Measurements from ENCODE around the gene SPRR3.
"Not testable (repeated sequence)": the region's sequence is repeated elsewhere in the genome, so short reads cannot be mapped to it uniquely, and the experiment has no call there.

Gene SPRR3

GRCh38 chr1:152981146-152981871 lies 20.2 kb upstream of the SPRR3 start:
- no peak for DNase-seq (ENCODE audit: low read depth, low spot score)
- H3K4me3 ChIP-seq (ENCODE audit: low read length) = no peak overlapping the region

GRCh38 chr1:152982076-152982475 lies 19.5 kb upstream of the SPRR3 start:
- no peak overlapping the region for H3K4me3 ChIP-seq (ENCODE audit: low read length)
- no peak for DNase-seq (ENCODE audit: low read depth, low spot score)

- no peak overlapping the region for H3K4me3 ChIP-seq (ENCODE audit: low read length)
- no peak for DNase-seq (ENCODE audit: low read depth, low spot score)
These were observed 18.3 kb upstream of the SPRR3 start for GRCh38 chr1:152983234-152983633.

- H3K4me3 ChIP-seq (ENCODE audit: low read length) = no peak within 1 kb of the TSS
- DNase-seq (ENCODE audit: low read depth, low spot score) = no peak
These were observed 17.8 kb upstream of the SPRR3 start, which contains the start of gene SPRR1A for GRCh38 chr1:152983743-152984142. Gene SPRR1A, plus strand, starts transcription at chr1:152984081. Its CDS starts 1,150 bp downstream, at chr1:152985231.

- no peak for DNase-seq (ENCODE audit: low read depth, low spot score)
- H3K4me3 ChIP-seq (ENCODE audit: low read length) = no peak overlapping the region
These were observed 15.0 kb upstream of the SPRR3 start for GRCh38 chr1:152986578-152986977.

GRCh38 chr1:152993186-152993585 lies 8.4 kb upstream of the SPRR3 start:
- no peak overlapping the region for H3K4me3 ChIP-seq (ENCODE audit: low read length)
- no peak for DNase-seq (ENCODE audit: low read depth, low spot score)

- no peak overlapping the region for H3K4me3 ChIP-seq (ENCODE audit: low read length)
- no peak for DNase-seq (ENCODE audit: low read depth, low spot score)
These were observed 5.7 kb upstream of the SPRR3 start for GRCh38 chr1:152995842-152996241.

GRCh38 chr1:152996633-152997400 lies 4.7 kb upstream of the SPRR3 start:
- DNase-seq (ENCODE audit: low read depth, low spot score) = no peak

GRCh38 chr1:152997901-152998300 lies 3.6 kb upstream of the SPRR3 start:
- no peak for DNase-seq (ENCODE audit: low read depth, low spot score)
- H3K4me3 ChIP-seq (ENCODE audit: low read length) = no peak overlapping the region

More at GRCh38 chr1:152996633-152997400, 4.7 kb upstream of the SPRR3 start:
- H3K4me3 ChIP-seq (ENCODE audit: low read length) = no peak overlapping the region

- no peak overlapping the region for H3K4me3 ChIP-seq (ENCODE audit: low read length)
- DNase-seq (ENCODE audit: low read depth, low spot score) = no peak
These were observed 3.1 kb upstream of the SPRR3 start for GRCh38 chr1:152998476-152998875.

GRCh38 chr1:152999818-153000217 lies 1.7 kb upstream of the SPRR3 start:
- no peak overlapping the region for H3K4me3 ChIP-seq (ENCODE audit: low read length)
- no peak for DNase-seq (ENCODE audit: low read depth, low spot score)

- DNase-seq (ENCODE audit: low read depth, low spot score) = no peak
These were observed 1.3 kb upstream of the SPRR3 start for GRCh38 chr1:153000294-153000693.

GRCh38 chr1:153011235-153011758 lies 9.7 kb downstream of the SPRR3 start:
- not testable (repeated sequence) for H3K4me3 ChIP-seq (ENCODE audit: low read length); DNase-seq (ENCODE audit: low read depth, low spot score)

More at GRCh38 chr1:153000294-153000693, 1.3 kb upstream of the SPRR3 start:
- H3K4me3 ChIP-seq (ENCODE audit: low read length) = no peak overlapping the region

- H3K4me3 ChIP-seq (ENCODE audit: low read length); DNase-seq (ENCODE audit: low read depth, low spot score): not testable (repeated sequence)
These were observed 20.3 kb downstream of the SPRR3 start for GRCh38 chr1:153021829-153022228.

GRCh38 chr1:153022340-153022739 lies 20.8 kb downstream of the SPRR3 start:
- DNase-seq (ENCODE audit: low read depth, low spot score) = not testable (repeated sequence)

GRCh38 chr1:153023109-153023508 lies 21.6 kb downstream of the SPRR3 start:
- no peak overlapping the region for H3K4me3 ChIP-seq (ENCODE audit: low read length)
- DNase-seq (ENCODE audit: low read depth, low spot score) = no peak

More at GRCh38 chr1:153022340-153022739, 20.8 kb downstream of the SPRR3 start:
- H3K4me3 ChIP-seq (ENCODE audit: low read length) = not testable (repeated sequence)

GRCh38 chr1:153024413-153024812 lies 22.9 kb downstream of the SPRR3 start:
- no peak overlapping the region for H3K4me3 ChIP-seq (ENCODE audit: low read length)

GRCh38 chr1:153025797-153026196 lies 24.2 kb downstream of the SPRR3 start:
- H3K4me3 ChIP-seq (ENCODE audit: low read length) = no peak overlapping the region
- no peak for DNase-seq (ENCODE audit: low read depth, low spot score)

More at GRCh38 chr1:153024413-153024812, 22.9 kb downstream of the SPRR3 start:
- no peak for DNase-seq (ENCODE audit: low read depth, low spot score)

- no peak overlapping the region for H3K4me3 ChIP-seq (ENCODE audit: low read length)
- no peak for DNase-seq (ENCODE audit: low read depth, low spot score)
These were observed 27.2 kb downstream of the SPRR3 start for GRCh38 chr1:153028766-153029165.

- no peak within 1 kb of the TSS for H3K4me3 ChIP-seq (ENCODE audit: low read length)
- DNase-seq (ENCODE audit: low read depth, low spot score) = no peak
These were observed 29.3 kb downstream of the SPRR3 start, which contains the start of gene SPRR1B for GRCh38 chr1:153030895-153031294. Gene SPRR1B, plus strand, starts transcription at chr1:153031203. Its CDS starts 1,143 bp downstream, at chr1:153032346.

Measured in Jurkat, Clone E6-1 (cell line).